NB4 (cell line): ENCODE measurements around the gene SRGAP2B.
"Not testable (repeated sequence)": the region's sequence is repeated elsewhere in the genome, so short reads cannot be mapped to it uniquely, and the experiment has no call there.

Experiments
- CTCF ChIP-seq: IDR thresholded peaks from one replicate; pipeline ENCODE4 v1.5.1; 2012; ENCODE audit warnings: low read depth, low read length
- MYC ChIP-seq: IDR thresholded peaks from 2 replicates; pipeline ENCODE4 v1.6.1; 2011; ENCODE audit warnings: low read depth, low read length
- POLR2A ChIP-seq: IDR thresholded peaks from 2 replicates; pipeline ENCODE4 v1.6.1; 2011; ENCODE audit warnings: mild to moderate bottlenecking; ENCODE audit not compliant: insufficient read length; ENCODE audit errors: extremely low read depth

- TF ChIP-seq POLR2A, CTCF, MYC: not testable (repeated sequence)
Observed at GRCh38 chr1:145019709-145020108, 75.4 kb downstream of the SRGAP2B start.
